GM18873 (cell line): Measurements from ENCODE around the gene TMEM106B.
A peak's percentile ranks its signal among the peaks of the same experiment; 100 is the strongest.
"Not testable (repeated sequence)": the region's sequence is repeated elsewhere in the genome, so short reads cannot be mapped to it uniquely, and the experiment has no call there.

ENCODE experiments used
- ATAC-seq: cut with Tn5 transposase; IDR thresholded peaks from one replicate; pipeline ENCODE4 v1.9.1; 2021; ENCODE audit warnings: mild to moderate bottlenecking, moderate library complexity, moderate number of reproducible peaks; ENCODE audit not compliant: unreplicated experiment, low FRiP score

TMEM106B gene

GRCh38 chr7:12225017-12225416, 13.9 kb downstream of the TMEM106B start:
- not testable (repeated sequence) for ATAC-seq

GRCh38 chr7:12226756-12227155, 15.7 kb downstream of the TMEM106B start:
- no peak for ATAC-seq

GRCh38 chr7:12228024-12228423, 16.9 kb downstream of the TMEM106B start:
- no peak for ATAC-seq

GRCh38 chr7:12229046-12229445, 18.0 kb downstream of the TMEM106B start:
- ATAC-seq = no peak

GRCh38 chr7:12231097-12231496, 20.0 kb downstream of the TMEM106B start:
- no peak for ATAC-seq

- no peak for ATAC-seq
These were observed 22.1 kb downstream of the TMEM106B start for GRCh38 chr7:12233175-12233574.

- ATAC-seq = no peak
These were observed 23.3 kb downstream of the TMEM106B start for GRCh38 chr7:12234334-12234865.

- ATAC-seq = no peak
These were observed 24.9 kb downstream of the TMEM106B start for GRCh38 chr7:12235970-12236369.

- no peak for ATAC-seq
These were observed 25.9 kb downstream of the TMEM106B start for GRCh38 chr7:12237007-12237406.

GRCh38 chr7:12239806-12240205, 28.7 kb downstream of the TMEM106B start:
- ATAC-seq = no peak

GRCh38 chr7:12244129-12244528, 33.0 kb downstream of the TMEM106B start:
- no peak for ATAC-seq

- no peak for ATAC-seq
These were observed 33.6 kb downstream of the TMEM106B start for GRCh38 chr7:12244694-12245093.

- ATAC-seq = no peak
These were observed 38.6 kb downstream of the TMEM106B start for GRCh38 chr7:12249706-12250105.

GRCh38 chr7:12250232-12250631, 39.1 kb downstream of the TMEM106B start:
- ATAC-seq = no peak

- ATAC-seq = no peak
These were observed 45.0 kb downstream of the TMEM106B start for GRCh38 chr7:12256090-12256489.

- peak; percentile 100 for ATAC-seq
These were observed 46.5 kb downstream of the TMEM106B start for GRCh38 chr7:12257582-12257981.

GRCh38 chr7:12258074-12258473, 47.0 kb downstream of the TMEM106B start:
- no peak for ATAC-seq

- ATAC-seq = no peak
These were observed 56.4 kb downstream of the TMEM106B start for GRCh38 chr7:12267542-12267941.

- no peak for ATAC-seq
These were observed 58.2 kb downstream of the TMEM106B start for GRCh38 chr7:12269100-12269895.

GRCh38 chr7:12281038-12281437, 69.9 kb downstream of the TMEM106B start:
- ATAC-seq = no peak

- no peak for ATAC-seq
These were observed 76.8 kb downstream of the TMEM106B start for GRCh38 chr7:12287901-12288300.

GRCh38 chr7:12289996-12290395, 78.9 kb downstream of the TMEM106B start:
- no peak for ATAC-seq
